Type B pancreatic cell (in vitro differentiated cells): ENCODE measurements around the gene PHF12. TPM values are rescaled to one million over a fixed set of nuclear protein-coding genes. Genes with fewer than 3 reads are reported as not detected.

ENCODE experiments used
- DNase-seq: peaks from one replicate; pipeline ENCODE4 v3.0.0; 2021; ENCODE audit warnings: mixed read lengths; ENCODE audit not compliant: unreplicated experiment; ENCODE audit errors: extremely low spot score
- H3K27ac Mint-ChIP-seq: 2 replicates; pipeline ENCODE4 v1.8.0; 2021; ENCODE audit warnings: mild to moderate bottlenecking, mixed read lengths
- H3K27me3 Mint-ChIP-seq: 2 replicates; pipeline ENCODE4 v1.8.0; 2021; ENCODE audit warnings: mixed read lengths
- H3K36me3 Mint-ChIP-seq: 2 replicates; pipeline ENCODE4 v1.8.0; 2021; ENCODE audit warnings: mixed read lengths
- H3K4me1 Mint-ChIP-seq: one replicate; pipeline ENCODE4 v1.8.0; 2021; ENCODE audit warnings: mixed read lengths; ENCODE audit not compliant: unreplicated experiment
- H3K4me3 Mint-ChIP-seq: 2 replicates; pipeline ENCODE4 v1.8.0; 2021; ENCODE audit warnings: mild to moderate bottlenecking, mixed read lengths
- H3K9me3 Mint-ChIP-seq: 2 replicates; pipeline ENCODE4 v1.8.0; 2021; ENCODE audit warnings: mixed read lengths
- CTCF ChIP-seq: fragments of 200-600 bp; sonication (generic); conservative IDR thresholded peaks from 2 replicates; pipeline ENCODE4 v1.5.0; 2021; ENCODE audit warnings: antibody characterized with exemption, mild to moderate bottlenecking
- total RNA-seq: library from RNA; stranded (reverse); gene quantifications from 2 replicates; pipeline ENCODE4 v1.2.1, GENCODE V29; 2021; ENCODE audit warnings: low replicate concordance

The PHF12 gene
- total RNA-seq, 1 donor from 2014 or later: 58.0 TPM

- DNase-seq: no peak
- TF ChIP-seq CTCF: no peak
- Mint-ChIP-seq H3K9me3 (no peaks in the 10 kb centered on the region), H3K36me3 (peaks cover 11% of the 10 kb centered on the region), H3K27me3 (no peaks in the 10 kb centered on the region), H3K4me3 (no peak overlapping the region), H3K27ac (no peak overlapping the region), H3K4me1 (no peaks in the 10 kb centered on the region)
Measured at GRCh38 chr17:28861393-28862203, 89.7 kb downstream of the PHF12 start.

GRCh38 chr17:28860363-28860808, 90.9 kb downstream of the PHF12 start:
- TF ChIP-seq CTCF: no peak
- H3K4me3 Mint-ChIP-seq: no peak overlapping the region
- DNase-seq: no peak
- H3K27me3 Mint-ChIP-seq: no peaks in the 10 kb centered on the region
- H3K27ac Mint-ChIP-seq: no peak overlapping the region
- H3K9me3 Mint-ChIP-seq: no peaks in the 10 kb centered on the region
- H3K4me1 Mint-ChIP-seq: no peaks in the 10 kb centered on the region
- H3K36me3 Mint-ChIP-seq: peaks cover 11% of the 10 kb centered on the region

GRCh38 chr17:28858801-28859355, 92.4 kb downstream of the PHF12 start:
- Mint-ChIP-seq H3K27ac (no peak overlapping the region), H3K9me3 (no peaks in the 10 kb centered on the region), H3K27me3 (no peaks in the 10 kb centered on the region), H3K4me3 (no peak overlapping the region), H3K4me1 (no peaks in the 10 kb centered on the region), H3K36me3 (peaks cover 11% of the 10 kb centered on the region)
- no peak for DNase-seq
- no peak for TF ChIP-seq CTCF

- Mint-ChIP-seq H3K27ac (no peak overlapping the region), H3K9me3 (no peaks in the 10 kb centered on the region), H3K36me3 (peaks cover 11% of the 10 kb centered on the region), H3K4me1 (no peaks in the 10 kb centered on the region), H3K27me3 (no peaks in the 10 kb centered on the region), H3K4me3 (peak overlapping the region; percentile 63)
- no peak for TF ChIP-seq CTCF
- DNase-seq: no peak
Measured at GRCh38 chr17:28857905-28858800, 93.2 kb downstream of the PHF12 start.

- H3K36me3 Mint-ChIP-seq: peaks cover 8% of the 10 kb centered on the region
- no peaks in the 10 kb centered on the region for H3K4me1 Mint-ChIP-seq
- TF ChIP-seq CTCF: no peak
- DNase-seq: no peak
- H3K4me3 Mint-ChIP-seq: peak overlapping the region; percentile 94
- no peaks in the 10 kb centered on the region for H3K27me3 Mint-ChIP-seq
- H3K27ac Mint-ChIP-seq: no peak overlapping the region
- H3K9me3 Mint-ChIP-seq: no peaks in the 10 kb centered on the region
Measured at GRCh38 chr17:28856028-28856574, 95.2 kb downstream of the PHF12 start.
